ENCODE measurements around the gene CDKN1B. TPM values are rescaled to one million over a fixed set of nuclear protein-coding genes. Genes with fewer than 3 reads are reported as not detected.

The CDKN1B gene
- total and polyA plus RNA-seq, 3 donors from 2014 or later: 59.2 to 98.9 (median 76.1) TPM

- DNase-seq: peak; percentile 85
- intact Hi-C loops (cut with DNase I; ENCODE audit: low total_unique reads): no loop called here
- Histone ChIP-seq H3K4me1 (peaks cover 9% of the 10 kb centered on the region), H3K4me3 (peak overlapping the region; percentile 42 to 58), H3K27me3 (no peaks in the 10 kb centered on the region), H3K36me3 (ENCODE audit: low read depth, missing control alignments) (no peaks in the 10 kb centered on the region), H3K9me3 (no peaks in the 10 kb centered on the region), H3K27ac (peak overlapping the region; percentile 73 to 74)
- TF ChIP-seq CTCF (IDR thresholded peaks at IDR 0.05): no peak
- TF ChIP-seq POLR2A (IDR thresholded peaks at IDR 0.05): no peak
- WGBS, 2 donors: 22 to 40% methylated on average over 7 of the region's 7 CpGs
These were observed 32.3 kb downstream of the CDKN1B start for GRCh38 chr12:12749433-12749832.

DNA sequence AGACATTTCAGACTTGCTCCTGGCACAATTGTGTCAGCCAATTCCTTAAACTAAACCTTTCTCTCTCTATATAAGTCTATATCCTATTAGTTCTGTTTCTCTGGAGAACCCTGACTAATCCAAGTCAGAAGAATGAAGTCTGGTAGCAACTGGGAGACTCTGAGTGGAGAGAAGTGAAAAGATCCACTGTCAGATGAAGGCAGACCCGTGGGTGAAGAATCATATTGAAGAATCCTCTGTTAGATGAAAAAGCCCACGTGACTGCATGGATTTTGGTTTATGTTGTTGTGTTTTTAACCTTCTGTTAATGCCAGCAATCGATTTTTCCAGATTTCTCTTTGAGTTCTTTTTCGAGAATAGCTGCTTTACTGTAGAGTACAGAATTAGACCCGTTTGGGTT lies 38.8 kb downstream of the CDKN1B start:
- Histone ChIP-seq H3K36me3 (ENCODE audit: low read depth, missing control alignments) (no peaks in the 10 kb centered on the region), H3K27ac (no peak overlapping the region), H3K9me3 (no peaks in the 10 kb centered on the region), H3K27me3 (no peaks in the 10 kb centered on the region), H3K4me1 (no peaks in the 10 kb centered on the region), H3K4me3 (no peak overlapping the region)
- 83 to 85% methylated on average over 5 of the region's 5 CpGs for WGBS, 2 donors
- intact Hi-C loops (cut with DNase I; ENCODE audit: low total_unique reads): no loop called here
- DNase-seq: no peak
- TF ChIP-seq CTCF (IDR thresholded peaks at IDR 0.05) (no peak), POLR2A (IDR thresholded peaks at IDR 0.05) (no peak)

GRCh38 chr12:12757121-12757520 lies 40.0 kb downstream of the CDKN1B start:
- intact Hi-C loops (cut with DNase I; ENCODE audit: low total_unique reads): no loop called here

GRCh38 chr12:12759234-12759915 lies 42.2 kb downstream of the CDKN1B start:
- TF ChIP-seq POLR2A (IDR thresholded peaks at IDR 0.05): no peak
- TF ChIP-seq CTCF (IDR thresholded peaks at IDR 0.05): no peak
- H3K4me3 ChIP-seq: no peak overlapping the region
- no peaks in the 10 kb centered on the region for H3K4me1 ChIP-seq
- WGBS, 2 donors: 93 to 94% methylated on average over 7 of the region's 7 CpGs
- no peaks in the 10 kb centered on the region for H3K27me3 ChIP-seq
- no peaks in the 10 kb centered on the region for H3K36me3 ChIP-seq (ENCODE audit: low read depth, missing control alignments)
- no peaks in the 10 kb centered on the region for H3K9me3 ChIP-seq
- H3K27ac ChIP-seq: no peak overlapping the region
- intact Hi-C loops (cut with DNase I; ENCODE audit: low total_unique reads): no loop called here
- DNase-seq: no peak

More at GRCh38 chr12:12757121-12757520, 40.0 kb downstream of the CDKN1B start:
- Histone ChIP-seq H3K27ac (no peak overlapping the region), H3K4me1 (no peaks in the 10 kb centered on the region), H3K36me3 (ENCODE audit: low read depth, missing control alignments) (no peaks in the 10 kb centered on the region), H3K4me3 (no peak overlapping the region), H3K27me3 (no peaks in the 10 kb centered on the region), H3K9me3 (no peaks in the 10 kb centered on the region)
- DNase-seq: no peak
- TF ChIP-seq CTCF (IDR thresholded peaks at IDR 0.05) (no peak), POLR2A (IDR thresholded peaks at IDR 0.05) (no peak)
- WGBS, 2 donors: 96 to 97% methylated on average over 2 of the region's 2 CpGs

- intact Hi-C loops (cut with DNase I; ENCODE audit: low total_unique reads): no loop called here
- DNase-seq: no peak
- no peak overlapping the region for H3K4me3 ChIP-seq
These were observed 47.7 kb downstream of the CDKN1B start for GRCh38 chr12:12764824-12765223.

More at GRCh38 chr12:12764824-12765223, 47.7 kb downstream of the CDKN1B start:
- no peaks in the 10 kb centered on the region for H3K4me1 ChIP-seq
- no peaks in the 10 kb centered on the region for H3K36me3 ChIP-seq (ENCODE audit: low read depth, missing control alignments)
- H3K27ac ChIP-seq: no peak overlapping the region
- TF ChIP-seq POLR2A (IDR thresholded peaks at IDR 0.05): no peak
- TF ChIP-seq CTCF (IDR thresholded peaks at IDR 0.05): no peak
- H3K27me3 ChIP-seq: no peaks in the 10 kb centered on the region
- no peaks in the 10 kb centered on the region for H3K9me3 ChIP-seq
